CD4-positive, alpha-beta T cell treated with Interleukin-6 for 4 hours (primary cell): Measurements from ENCODE around the gene KRTAP21-1.
"Not testable (repeated sequence)": the region's sequence is repeated elsewhere in the genome, so short reads cannot be mapped to it uniquely, and the experiment has no call there.

Source experiments
- DNase-seq: peaks from one replicate; pipeline ENCODE4 v3.0.0-alpha.2; 2020; ENCODE audit warnings: mixed read lengths

Gene KRTAP21-1

DNA sequence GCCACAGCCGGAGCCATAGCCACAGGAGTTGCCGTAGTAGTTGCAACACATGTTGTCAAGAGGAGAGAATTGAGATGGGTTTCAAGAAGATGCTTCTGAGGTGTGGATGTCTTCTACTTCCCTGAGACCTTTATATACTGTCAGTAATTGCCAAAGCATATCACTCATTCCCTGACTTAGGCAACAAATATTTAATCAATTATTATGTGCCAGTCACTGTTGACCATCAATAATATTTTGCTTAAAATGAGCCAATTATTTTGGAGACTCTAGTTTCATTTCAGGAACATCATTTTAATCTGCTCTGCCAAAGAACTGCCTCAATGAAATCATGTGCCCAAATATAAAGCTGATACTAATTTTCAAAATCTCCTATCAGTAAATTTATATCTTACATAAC is at the start of gene KRTAP21-1:
Gene KRTAP21-1 (minus strand): TSS at position 101 of the 400 bp plus-strand sequence. CDS start 50 bp downstream, at position 51.
- DNase-seq = not testable (repeated sequence)

DNA sequence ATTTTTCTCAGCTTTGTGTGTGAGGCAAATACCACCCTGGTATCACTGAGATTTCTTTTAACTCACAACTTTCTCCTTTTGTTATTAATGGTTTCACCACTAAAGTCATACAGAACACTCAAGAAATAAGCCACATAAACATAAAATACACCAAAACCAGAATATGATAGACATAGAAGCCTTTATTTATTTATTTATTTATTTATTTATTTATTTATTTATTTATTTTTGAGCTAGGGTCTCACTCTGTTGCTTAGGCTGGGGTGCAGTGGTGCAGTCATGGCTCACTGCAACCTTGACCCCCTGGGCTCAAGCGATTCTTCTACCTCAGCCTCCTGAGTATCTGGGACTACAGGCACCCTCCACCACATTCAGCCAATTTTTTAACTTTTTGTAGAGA is 45.4 kb upstream of the KRTAP21-1 start:
- no peak for DNase-seq

DNA sequence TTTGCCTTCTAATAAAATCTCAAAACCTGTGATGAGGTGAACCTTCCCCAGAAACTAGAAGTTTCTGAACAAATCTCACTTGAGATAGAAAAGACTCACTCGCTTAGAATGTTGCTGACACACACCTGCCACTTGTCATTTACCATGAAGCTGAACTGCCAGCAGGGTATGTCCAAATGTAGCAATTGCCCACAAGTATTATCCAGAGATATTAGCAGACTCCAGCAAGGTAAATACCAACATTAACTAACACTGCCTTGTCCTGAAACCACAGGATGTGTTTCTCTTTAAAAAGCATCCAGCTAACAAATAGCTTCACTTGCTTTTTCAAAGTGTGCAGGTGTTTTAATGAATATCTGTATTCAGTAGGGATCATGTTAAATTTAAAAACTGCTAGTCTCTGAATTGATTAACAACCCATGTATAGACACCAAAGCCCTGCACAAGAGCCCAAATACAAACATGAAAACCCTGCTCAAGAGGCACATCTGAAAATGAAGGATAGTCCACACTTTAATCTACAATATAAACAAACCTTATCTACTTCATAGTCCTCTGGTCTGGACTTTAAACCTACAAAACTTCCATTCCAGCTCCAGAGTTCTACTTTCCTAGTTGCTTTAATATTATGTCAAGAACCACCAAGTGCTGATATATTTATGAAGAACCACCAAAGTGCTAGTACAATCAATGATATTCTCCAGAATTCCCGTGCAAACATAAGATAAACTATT is 38.5 kb upstream of the KRTAP21-1 start:
- no peak for DNase-seq

DNA sequence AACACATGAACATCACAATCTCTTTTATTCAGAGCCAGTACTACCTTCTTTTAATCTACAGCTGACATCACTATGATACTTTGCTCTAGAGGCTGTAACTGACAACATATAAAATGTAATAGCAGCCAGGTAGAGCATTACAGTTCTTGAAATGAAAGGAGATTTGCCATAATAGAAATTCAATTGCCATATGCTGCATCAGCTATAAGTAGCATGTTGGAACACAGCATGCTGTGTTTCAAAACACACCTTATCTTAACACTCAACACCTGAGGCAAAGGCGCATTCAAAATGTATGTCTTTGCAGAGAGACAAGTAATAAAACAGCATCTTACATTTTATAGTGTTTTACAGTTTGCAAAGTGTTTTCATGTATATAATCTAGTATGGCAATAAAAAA is 24.0 kb upstream of the KRTAP21-1 start:
- no peak for DNase-seq

DNA sequence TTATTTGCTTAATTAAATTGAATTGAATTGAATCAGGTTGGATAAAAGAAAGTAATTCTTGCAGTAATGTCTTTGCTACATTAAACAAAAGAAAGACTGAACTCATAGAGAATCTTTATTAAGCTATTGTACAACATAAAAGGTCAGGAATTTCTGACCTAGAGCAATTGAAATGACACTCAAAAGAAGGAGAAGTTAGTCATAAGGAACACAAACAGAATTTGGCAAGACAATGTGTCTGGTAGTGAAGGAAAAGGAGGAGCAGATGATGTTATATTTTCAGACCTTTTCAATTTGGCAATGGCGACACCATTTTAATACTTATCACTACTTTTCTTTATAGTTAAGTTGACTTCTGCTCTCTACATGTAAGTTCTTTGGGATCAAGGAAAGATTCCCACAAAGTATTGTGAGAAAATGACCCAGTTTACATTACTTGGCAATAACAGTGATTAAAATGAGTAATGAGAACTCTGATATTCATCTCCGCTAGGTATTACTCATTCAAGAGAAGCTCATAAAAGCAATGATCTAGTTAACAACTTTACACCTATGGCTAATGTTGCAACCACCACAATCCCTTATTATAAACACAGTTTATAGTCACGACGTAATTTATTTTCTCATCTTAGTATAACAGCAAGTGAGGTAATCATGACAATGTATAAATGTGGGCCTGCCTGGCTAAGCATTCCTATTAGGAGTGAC is 14.7 kb upstream of the KRTAP21-1 start:
- no peak for DNase-seq

DNA sequence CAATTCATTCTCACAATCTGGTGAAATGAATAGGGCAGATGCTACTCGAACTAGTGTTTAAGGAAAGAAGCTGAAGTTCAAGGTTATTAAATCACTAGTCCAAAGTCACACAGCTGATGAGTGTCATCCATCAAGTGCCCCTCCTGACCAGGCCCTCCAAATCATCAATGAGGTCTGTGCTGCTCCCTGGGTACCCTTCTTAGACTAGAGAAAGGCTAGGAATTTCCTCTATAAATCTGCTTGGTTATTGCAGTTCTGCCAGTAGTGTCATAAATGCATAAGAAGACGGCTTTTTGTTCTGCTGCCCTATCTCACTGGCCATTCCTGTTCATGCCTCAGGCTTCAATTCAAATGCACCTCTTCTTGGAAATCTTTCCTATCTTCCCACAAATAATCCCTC is 5.5 kb upstream of the KRTAP21-1 start:
- no peak for DNase-seq

DNA sequence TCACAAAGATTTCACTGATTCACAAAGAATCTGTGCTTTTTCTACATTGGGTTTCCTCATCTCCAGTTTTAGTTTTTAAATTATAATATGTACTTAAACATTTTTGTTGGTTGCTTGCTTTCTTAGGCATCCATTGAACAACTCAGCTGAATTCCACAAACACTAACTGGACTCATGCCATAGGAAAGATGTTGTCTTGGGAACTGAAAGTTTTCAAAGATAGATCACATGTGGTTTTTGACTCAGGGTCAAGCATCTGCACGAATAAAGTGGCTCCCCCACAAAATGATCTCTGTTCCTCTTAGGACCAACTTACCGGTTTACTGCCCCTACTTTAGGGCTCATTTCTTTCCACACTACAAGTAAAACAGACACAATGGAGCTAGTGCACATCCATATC is 3.1 kb upstream of the KRTAP21-1 start:
- no peak for DNase-seq

DNA sequence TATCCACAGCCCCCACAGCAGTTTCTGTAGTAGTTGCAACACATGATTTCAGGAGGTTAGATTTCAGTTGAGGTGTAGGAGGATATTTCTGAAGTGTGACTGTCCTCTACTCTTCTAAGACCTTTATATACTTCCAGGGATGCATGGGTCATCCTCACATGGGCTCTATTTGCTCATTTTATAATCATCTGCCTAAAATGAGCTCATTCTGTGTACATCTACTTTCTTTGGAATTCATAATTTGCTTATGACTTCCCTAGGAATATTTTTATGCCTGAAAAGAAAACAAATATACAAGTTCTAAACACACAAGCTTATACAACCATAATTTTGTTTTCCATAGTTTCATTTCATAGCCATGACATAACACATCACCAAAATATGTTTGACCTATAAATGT is 8.1 kb downstream of the KRTAP21-1 start, which contains the start of gene KRTAP21-2:
Gene KRTAP21-2 (minus strand): TSS at position 101 of the 400 bp plus-strand sequence. CDS start 57 bp downstream, at position 44.
- DNase-seq = no peak

DNA sequence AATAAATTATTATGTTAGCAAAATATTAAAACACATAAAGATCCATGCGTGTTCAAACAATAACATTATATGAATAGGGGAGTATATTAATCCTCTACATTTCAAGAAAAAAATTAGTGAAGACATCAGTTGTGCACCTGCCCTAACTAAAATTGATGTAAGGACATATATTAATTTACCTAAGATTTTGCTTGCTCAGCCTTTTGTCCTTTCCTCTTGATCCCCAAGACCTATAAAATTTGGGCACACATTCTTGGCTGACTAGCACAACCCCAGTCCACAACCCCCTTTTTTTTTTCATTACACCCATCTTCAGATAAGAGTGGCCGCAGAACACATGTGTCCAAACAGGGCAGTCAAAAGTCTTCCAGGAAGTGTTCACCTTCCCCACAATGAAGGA is 14.8 kb downstream of the KRTAP21-1 start:
- DNase-seq = no peak

DNA sequence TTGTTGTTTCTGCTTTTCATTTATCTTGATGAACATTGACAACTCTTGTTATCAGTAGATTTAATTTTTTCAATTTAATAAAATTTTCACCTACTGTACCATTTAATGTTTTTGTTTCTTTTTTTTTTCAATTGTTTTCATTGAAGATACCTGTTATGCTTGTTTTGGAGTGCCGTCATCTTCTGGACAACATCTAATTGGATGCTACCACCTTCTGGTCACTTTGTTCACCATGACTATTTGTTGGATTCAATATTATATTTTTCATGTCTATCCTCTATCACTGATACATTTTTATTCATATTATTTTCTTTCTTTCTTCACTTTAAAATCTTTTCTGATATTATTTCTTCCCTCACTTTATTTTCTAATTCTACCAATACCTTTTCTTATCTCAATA is 22.2 kb downstream of the KRTAP21-1 start:
- DNase-seq = no peak

DNA sequence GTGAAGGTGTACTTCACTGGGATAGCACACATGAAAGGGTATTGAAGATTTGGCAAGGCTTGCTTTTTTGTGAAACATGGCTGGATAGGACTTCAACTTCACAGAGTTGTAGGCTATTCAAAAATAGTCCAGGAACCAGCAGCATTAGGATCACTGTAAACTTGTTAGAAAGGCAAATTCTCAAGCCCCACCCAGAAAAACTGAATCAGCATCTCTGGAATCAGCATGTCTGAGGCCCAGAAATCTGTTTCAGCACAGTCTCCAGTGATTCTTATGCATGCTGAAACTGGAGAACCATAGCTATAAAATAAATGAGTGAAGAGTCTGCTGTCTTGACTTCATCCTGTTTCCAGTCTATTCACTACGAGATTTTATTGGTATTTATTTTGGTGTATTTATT is 28.5 kb downstream of the KRTAP21-1 start:
- no peak for DNase-seq

DNA sequence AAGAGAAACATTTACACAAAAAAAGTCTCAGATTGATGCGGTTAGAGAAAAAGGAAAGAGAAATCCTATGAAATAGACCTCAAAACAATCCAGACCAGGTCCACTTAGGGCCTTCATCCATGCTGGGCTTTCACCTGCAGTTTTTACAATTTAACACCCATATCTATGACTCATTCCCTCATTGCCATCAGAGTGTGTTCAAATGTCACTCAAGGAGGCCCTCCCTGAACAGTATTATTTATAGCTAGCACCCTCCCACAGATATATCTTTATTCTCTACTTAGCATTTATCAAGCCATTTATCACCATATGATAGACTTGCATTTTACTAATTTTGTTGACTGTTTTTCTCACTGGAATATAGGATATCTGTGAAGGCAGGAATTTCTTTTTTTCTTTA is 35.8 kb downstream of the KRTAP21-1 start:
- DNase-seq = no peak

DNA sequence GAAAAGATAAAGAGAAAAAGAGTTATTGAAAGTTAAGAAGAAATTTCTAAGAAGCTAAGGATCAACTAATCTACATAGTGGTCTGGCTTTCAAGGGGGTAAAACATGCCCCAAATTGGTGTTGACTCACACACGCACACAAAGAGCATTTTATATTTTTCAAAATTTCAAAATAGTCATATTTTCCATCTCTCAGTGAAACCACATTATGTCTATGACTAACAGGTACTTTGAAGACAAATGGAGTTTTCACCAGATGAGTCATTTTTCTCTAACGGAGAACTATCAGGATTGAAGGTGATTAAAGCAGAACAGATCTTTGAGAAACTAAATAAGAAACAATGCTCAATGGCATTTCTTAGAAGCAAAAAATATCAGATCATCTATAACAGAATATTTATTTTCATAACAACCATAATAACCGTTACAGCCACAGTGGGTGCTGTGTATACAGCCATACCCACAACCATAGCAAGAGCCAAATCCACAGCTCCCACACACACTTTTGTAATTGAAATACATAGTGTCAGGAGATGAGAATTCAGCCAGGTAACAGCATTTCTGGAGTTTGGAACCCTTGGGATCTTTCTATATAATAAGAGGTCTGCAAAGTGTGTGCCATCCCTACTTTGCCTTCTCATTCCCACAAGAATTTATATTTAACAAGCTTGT is 36.9 kb downstream of the KRTAP21-1 start, which contains the start of gene KRTAP21-3:
Gene KRTAP21-3 (minus strand): TSS at position 539 of the 671 bp plus-strand sequence. CDS start 18 bp downstream, at position 521.
- DNase-seq = no peak

DNA sequence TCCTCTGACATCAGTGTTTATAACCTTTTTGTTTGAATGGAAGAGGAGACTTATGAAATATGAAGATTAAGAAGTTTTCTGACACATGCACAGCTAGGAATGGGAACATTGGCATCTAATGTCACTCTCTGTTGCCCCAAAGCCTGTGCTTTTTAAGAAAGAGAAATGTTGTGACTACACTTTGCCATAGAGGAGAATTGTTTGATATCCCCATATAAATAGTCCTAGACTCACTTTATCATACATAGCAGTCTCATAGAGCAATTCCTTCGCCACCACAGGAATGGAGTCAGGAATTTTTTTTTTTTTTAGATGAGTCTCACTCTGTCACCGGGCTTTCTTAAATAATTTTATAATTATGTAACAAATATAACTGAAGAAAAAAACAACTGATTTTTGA is 38.1 kb downstream of the KRTAP21-1 start:
- no peak for DNase-seq

DNA sequence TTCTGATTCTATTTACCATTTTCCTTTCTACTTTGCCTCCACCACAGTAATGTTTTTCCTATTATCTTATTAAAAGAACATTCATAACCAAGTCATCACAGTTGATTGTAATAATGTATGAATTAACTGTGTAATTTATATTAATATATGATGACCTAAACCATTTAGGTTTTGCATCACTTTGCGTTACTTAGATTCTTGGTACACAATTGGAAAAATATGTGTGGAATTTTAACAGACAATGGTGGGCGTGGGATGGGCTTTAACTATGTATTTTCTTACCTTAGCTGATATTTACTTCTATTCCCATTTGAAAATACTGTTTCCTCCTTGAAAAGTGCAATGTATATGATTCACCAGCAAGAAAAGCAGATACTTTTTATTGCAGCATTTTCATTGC is 40.3 kb downstream of the KRTAP21-1 start:
- no peak for DNase-seq

DNA sequence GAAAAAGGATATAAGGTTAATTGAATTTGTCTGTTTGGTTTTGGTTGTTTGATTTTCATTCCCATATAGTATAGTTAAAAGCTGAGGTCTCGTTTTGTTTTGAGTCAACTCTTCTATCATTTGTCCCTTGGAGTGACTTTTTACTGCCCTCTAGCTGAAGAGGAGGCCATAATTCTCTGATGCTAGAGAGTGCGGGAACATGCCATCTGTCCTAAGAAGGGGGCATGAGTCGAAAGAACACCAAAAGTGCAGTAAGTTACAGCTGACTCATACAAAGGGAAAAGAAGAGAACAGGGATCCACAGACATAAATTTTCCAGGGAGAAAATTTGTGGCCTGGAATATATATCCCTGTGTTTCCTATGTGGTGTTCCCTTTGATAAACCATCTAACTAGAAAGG is 40.8 kb downstream of the KRTAP21-1 start:
- no peak for DNase-seq

DNA sequence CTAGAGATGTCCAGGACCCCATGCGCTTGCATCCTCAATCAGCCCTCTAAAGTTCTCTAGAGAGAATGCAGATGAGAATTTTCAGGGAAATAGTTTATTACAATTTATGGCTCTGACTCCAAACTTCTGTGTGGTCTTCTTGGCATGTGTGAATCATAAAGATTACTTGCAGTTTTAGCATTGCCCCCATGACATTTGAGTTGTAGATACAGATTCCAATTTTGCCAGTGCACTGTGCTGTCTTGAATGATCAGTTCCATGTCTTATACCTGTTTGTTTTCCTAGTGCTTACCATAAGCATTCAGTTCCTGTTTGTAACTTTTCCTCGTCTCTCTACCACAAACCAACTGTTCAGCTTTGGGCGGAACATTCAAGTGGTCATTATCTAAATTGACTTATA is 41.5 kb downstream of the KRTAP21-1 start:
- no peak for DNase-seq

DNA sequence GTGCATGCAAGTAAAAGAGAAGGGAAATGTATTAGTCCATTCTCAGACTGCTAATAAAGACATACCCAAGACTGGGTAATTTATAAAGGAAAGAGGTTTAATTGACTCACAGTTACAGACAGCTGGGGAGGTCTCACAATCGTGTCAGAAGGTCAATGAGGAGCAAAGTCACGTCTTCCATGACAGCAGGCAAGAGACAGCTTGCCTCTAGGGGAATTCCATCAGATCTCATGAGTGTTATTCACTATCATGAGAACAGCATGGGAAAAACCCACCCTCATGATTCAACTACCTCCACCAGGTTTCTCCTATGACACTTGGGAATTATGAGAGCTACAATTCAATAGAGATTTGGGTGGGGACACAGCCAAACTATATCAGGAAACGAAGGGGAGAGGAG is 44.7 kb downstream of the KRTAP21-1 start:
- DNase-seq = no peak

DNA sequence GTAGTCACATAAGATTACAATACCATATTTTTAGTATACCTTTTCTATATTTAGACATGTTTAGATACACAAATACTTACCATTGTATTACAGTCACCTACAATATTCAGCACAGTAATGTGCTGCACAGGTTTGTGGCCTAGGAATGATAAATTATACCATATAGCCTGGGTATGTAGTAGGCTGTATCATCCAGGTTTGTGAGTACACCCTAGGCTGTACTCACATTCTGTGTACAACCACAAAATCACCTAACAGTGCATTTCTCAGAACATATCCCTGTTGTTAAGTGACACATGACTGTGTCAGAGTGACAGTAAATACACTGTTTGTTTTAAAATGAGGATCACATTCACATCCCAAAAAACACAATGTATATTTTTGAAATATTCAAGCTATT is 47.8 kb downstream of the KRTAP21-1 start:
- DNase-seq = no peak
